ENCODE results near the gene PTPRF.

PTPRF gene

GRCh38 chr1:43564551-43565348 lies 34.1 kb downstream of the PTPRF start:
- Histone ChIP-seq H3K27ac (peak overlapping the region in 1 of 2 donors; percentile 32), H3K27me3 (no peaks in the 10 kb centered on the region), H3K4me3 (peak overlapping the region in 1 of 2 donors; percentile 60), H3K4me1 (peaks cover 0 to 34% (median 19%) of the 10 kb centered on the region in 4 donors), H3K9me3 (no peaks in the 10 kb centered on the region), H3K36me3 (peaks cover 0 to 5% (median under 1%) of the 10 kb centered on the region in 3 donors)
- no peak for DNase-seq
- no peak for TF ChIP-seq CTCF (IDR thresholded peaks at IDR 0.05)
- intact Hi-C loops (cut with DNase I; ENCODE audit: low total_unique reads) = no loop called here

- Histone ChIP-seq H3K27me3 (no peaks in the 10 kb centered on the region), H3K9me3 (no peaks in the 10 kb centered on the region), H3K27ac (peak overlapping the region in 1 of 2 donors; percentile 32), H3K4me3 (peak overlapping the region; percentile 52 to 60), H3K36me3 (peaks cover 0 to 15% (median 8%) of the 10 kb centered on the region in 3 donors), H3K4me1 (peaks cover 0 to 34% (median 19%) of the 10 kb centered on the region in 4 donors)
- intact Hi-C loops (cut with DNase I; ENCODE audit: low total_unique reads) = no loop called here
- TF ChIP-seq CTCF (IDR thresholded peaks at IDR 0.05) = no peak
- DNase-seq = peak in 1 of 2 donors; percentile 72
These were observed 35.1 kb downstream of the PTPRF start for GRCh38 chr1:43565600-43566360.

- H3K27ac ChIP-seq = no peak overlapping the region
- intact Hi-C loops (cut with DNase I; ENCODE audit: low total_unique reads) = no loop called here
- no peaks in the 10 kb centered on the region for H3K27me3 ChIP-seq
- H3K4me1 ChIP-seq = peaks cover 0 to 34% (median 19%) of the 10 kb centered on the region in 4 donors
- H3K36me3 ChIP-seq = peaks cover 0 to 22% (median 8%) of the 10 kb centered on the region in 3 donors
- peak overlapping the region; percentile 52 to 60 for H3K4me3 ChIP-seq
- DNase-seq = no peak
- no peak for TF ChIP-seq CTCF (IDR thresholded peaks at IDR 0.05)
- H3K9me3 ChIP-seq = no peaks in the 10 kb centered on the region
These were observed 35.8 kb downstream of the PTPRF start for GRCh38 chr1:43566382-43567044.

- H3K27me3 ChIP-seq = no peaks in the 10 kb centered on the region
- H3K36me3 ChIP-seq = peaks cover 0 to 35% (median 8%) of the 10 kb centered on the region in 3 donors
- no peak for DNase-seq
- H3K4me1 ChIP-seq = peaks cover 0 to 25% (median 17%) of the 10 kb centered on the region in 4 donors
- intact Hi-C loops (cut with DNase I; ENCODE audit: low total_unique reads) = no loop called here
- H3K9me3 ChIP-seq = no peaks in the 10 kb centered on the region
- H3K4me3 ChIP-seq = no peak overlapping the region
- TF ChIP-seq CTCF (IDR thresholded peaks at IDR 0.05) = no peak
- H3K27ac ChIP-seq = no peak overlapping the region
These were observed 38.5 kb downstream of the PTPRF start for GRCh38 chr1:43569175-43569574.

GRCh38 chr1:43570277-43570676 lies 39.6 kb downstream of the PTPRF start:
- intact Hi-C loops (cut with DNase I; ENCODE audit: low total_unique reads) = no loop called here
- no peaks in the 10 kb centered on the region for H3K9me3 ChIP-seq
- H3K4me1 ChIP-seq = peaks cover 0 to 14% (median 9%) of the 10 kb centered on the region in 4 donors
- H3K27me3 ChIP-seq = no peaks in the 10 kb centered on the region
- no peak overlapping the region for H3K4me3 ChIP-seq
- H3K27ac ChIP-seq = no peak overlapping the region
- no peak for TF ChIP-seq CTCF (IDR thresholded peaks at IDR 0.05)
- peaks cover 0 to 42% (median 8%) of the 10 kb centered on the region in 3 donors for H3K36me3 ChIP-seq
- DNase-seq = no peak

Measured in tibial artery (tissue), 4 donors.